ENCODE measurements around the gene CPE. TPM values are rescaled to one million over a fixed set of nuclear protein-coding genes. Genes with fewer than 3 reads are reported as not detected.

CPE gene
- total and polyA plus RNA-seq, 2 of the 4 experiments (the other 2 are of a cell fraction): 3.6 to 13.5 TPM

DNA sequence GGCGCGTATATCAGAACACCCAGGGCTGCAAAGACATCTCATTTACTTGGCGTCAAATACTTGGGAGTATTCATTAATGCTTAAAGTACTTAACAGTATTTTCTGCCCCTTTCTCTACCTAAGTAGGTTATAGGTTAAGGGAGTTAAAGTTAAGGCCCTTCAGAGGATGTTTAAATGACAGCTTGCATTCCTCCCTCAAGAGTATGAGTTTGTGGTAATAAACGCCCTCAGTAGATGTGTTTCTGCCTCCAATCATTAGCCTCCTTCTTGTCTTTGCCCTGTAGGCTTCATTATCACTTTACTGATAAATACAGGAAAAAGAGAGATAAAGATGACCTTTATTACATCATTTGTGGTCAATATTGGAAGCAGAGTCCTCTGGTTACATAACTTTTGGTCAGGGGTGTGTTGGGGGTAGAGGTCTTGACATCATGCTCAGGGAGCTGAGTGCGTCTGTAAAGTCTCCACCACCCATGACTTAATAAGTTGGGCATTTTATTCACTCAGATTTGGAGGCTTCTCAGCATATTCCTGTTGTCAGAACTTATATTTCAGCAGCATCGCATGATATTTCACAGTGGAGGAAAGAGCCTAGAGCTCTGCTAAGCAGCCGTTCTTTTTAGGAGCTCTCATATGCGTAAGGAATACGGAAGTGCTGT, 145.9 kb downstream of the CPE start:
- H3K18ac ChIP-seq (ENCODE audit: low read depth, low read length): no peak overlapping the region
- no peak overlapping the region for H3K27ac ChIP-seq (ENCODE audit: insufficient read depth, low read length)
- no peak overlapping the region for H3K14ac ChIP-seq (replicated peaks; ENCODE audit: low read depth, low read length)
- ATAC-seq (ENCODE audit: low read depth) (no peak), DNase-seq (no peak)
- H2BK15ac ChIP-seq (ENCODE audit: low read depth, low read length): no peak overlapping the region
- H3K4me3 ChIP-seq (ENCODE audit: insufficient read depth, low read depth, low read length): no peak overlapping the region
- no peak overlapping the region for H3K4ac ChIP-seq (ENCODE audit: low read depth, low read length)
- no peaks in the 10 kb centered on the region for H3K9me1 ChIP-seq (ENCODE audit: insufficient read depth, low read length)
- dilution Hi-C loops (cut with HindIII; ENCODE audit: low sequenced_read_pairs, unreplicated experiment) (no loop called here), in situ Hi-C loops (cut with MboI; ENCODE audit: low sequenced_read_pairs) (no loop called here), intact Hi-C loops (cut with micrococcal nuclease) (no loop called here)
- H3K4me2 ChIP-seq (ENCODE audit: low read depth, low read length): no peak overlapping the region
- H2BK5ac ChIP-seq (ENCODE audit: low read depth, low read length, poor library complexity, severe bottlenecking): no peak overlapping the region
- H3K79me1 ChIP-seq (ENCODE audit: low read depth in 1 of 2, low read length in 2 of 2): no peaks in the 10 kb centered on the region
- POLR2A ChIA-PET (ENCODE audit: unreplicated experiment): no interaction called here
- no peaks in the 10 kb centered on the region for H4K20me1 ChIP-seq (ENCODE audit: insufficient read depth, low read length)
- WGBS, 2 experiments (ENCODE audit: extremely low coverage in 2 of 2, insufficient read length in 1 of 2): 84% methylated on average over 3 of the region's 9 CpGs; no CpG with 5 or more reads in 1 of the 2 experiments
- H2AFZ ChIP-seq (replicated peaks; ENCODE audit: low read length, poor library complexity): no peak overlapping the region
- TF ChIP-seq BHLHE40 (IDR thresholded peaks at IDR 0.05; ENCODE audit: low read depth, low read length) (no peak), RCOR1 (IDR thresholded peaks at IDR 0.05; ENCODE audit: insufficient replicate concordance, low read length) (no peak), MAZ (IDR thresholded peaks at IDR 0.05; ENCODE audit: borderline replicate concordance, low read depth, low read length) (no peak), MXI1 (IDR thresholded peaks at IDR 0.05; ENCODE audit: borderline replicate concordance, low read depth, low read length) (no peak), RFX5 (IDR thresholded peaks at IDR 0.05; ENCODE audit: low read depth, low read length) (no peak), SMC3 (IDR thresholded peaks at IDR 0.05; ENCODE audit: low read depth, low read length) (no peak)
- TF ChIP-seq, protein P1, sequence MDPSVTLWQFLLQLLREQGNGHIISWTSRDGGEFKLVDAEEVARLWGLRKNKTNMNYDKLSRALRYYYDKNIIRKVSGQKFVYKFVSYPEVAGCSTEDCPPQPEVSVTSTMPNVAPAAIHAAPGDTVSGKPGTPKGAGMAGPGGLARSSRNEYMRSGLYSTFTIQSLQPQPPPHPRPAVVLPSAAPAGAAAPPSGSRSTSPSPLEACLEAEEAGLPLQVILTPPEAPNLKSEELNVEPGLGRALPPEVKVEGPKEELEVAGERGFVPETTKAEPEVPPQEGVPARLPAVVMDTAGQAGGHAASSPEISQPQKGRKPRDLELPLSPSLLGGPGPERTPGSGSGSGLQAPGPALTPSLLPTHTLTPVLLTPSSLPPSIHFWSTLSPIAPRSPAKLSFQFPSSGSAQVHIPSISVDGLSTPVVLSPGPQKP (IDR thresholded peaks at IDR 0.05; ENCODE audit: borderline replicate concordance, low read depth, low read length): no peak
- no peaks in the 10 kb centered on the region for H3K9me3 ChIP-seq (ENCODE audit: control insufficient read depth, insufficient read depth, low read length)
- H2AK5ac ChIP-seq (ENCODE audit: low read depth, low read length): no peak overlapping the region
- H3K36me3 ChIP-seq (ENCODE audit: control insufficient read depth, insufficient read depth, low read length): no peaks in the 10 kb centered on the region
- no peak overlapping the region for H4K8ac ChIP-seq (ENCODE audit: low read depth in 2 of 2, low read length in 2 of 2)
- H3K23ac ChIP-seq (ENCODE audit: low read depth, low read length): no peak overlapping the region
- H3K9ac ChIP-seq (ENCODE audit: low read depth, low read length): no peak overlapping the region
- no peak overlapping the region for H2BK120ac ChIP-seq (ENCODE audit: low read depth, low read length)
- H4K91ac ChIP-seq (ENCODE audit: insufficient read depth, low read depth, low read length): no peak overlapping the region
- H2BK20ac ChIP-seq (ENCODE audit: low read depth, low read length): no peak overlapping the region
- H3K56ac ChIP-seq (ENCODE audit: extremely low read depth, insufficient read depth, low read length): no peak overlapping the region
- H3K4me1 ChIP-seq (ENCODE audit: control insufficient read depth, insufficient read depth, low read length): no peaks in the 10 kb centered on the region
- no peaks in the 10 kb centered on the region for H3K27me3 ChIP-seq (ENCODE audit: control insufficient read depth, insufficient read depth, low read length)
- no TSS peak for BruUV-seq (replicated peaks)
- no peak overlapping the region for H2AK9ac ChIP-seq (replicated peaks; ENCODE audit: low read depth, low read length, poor library complexity)
- H4K5ac ChIP-seq (ENCODE audit: low read depth, low read length): no peak overlapping the region
- CTCF ChIA-PET: no interaction called here
